Esophagus squamous epithelium (tissue), 4 donors: Measurements from ENCODE around the gene ZNF521.

ENCODE experiments used
- POLR2A ChIP-seq, 4 donors: fragments of 450-650 bp; IDR thresholded peaks; one replicate each; pipeline ENCODE4 v1.6.1; 2017; ENCODE audit warnings: antibody characterized with exemption in 4 of 4, mild to moderate bottlenecking in 4 of 4, moderate library complexity in 3 of 4
- TF ChIP-seq, protein P1 (sequence below), 6 experiments: fragments of 450-650 bp in 4 of 6; fragments of 200-600 bp in 2 of 6; sonication (generic) in 2 of 6; IDR thresholded peaks; one replicate each; pipeline ENCODE4 v1.5.1; 2016 to 2019; ENCODE audit warnings: antibody characterized with exemption in 6 of 6, mild to moderate bottlenecking in 4 of 6, moderate library complexity in 4 of 6

DNA sequence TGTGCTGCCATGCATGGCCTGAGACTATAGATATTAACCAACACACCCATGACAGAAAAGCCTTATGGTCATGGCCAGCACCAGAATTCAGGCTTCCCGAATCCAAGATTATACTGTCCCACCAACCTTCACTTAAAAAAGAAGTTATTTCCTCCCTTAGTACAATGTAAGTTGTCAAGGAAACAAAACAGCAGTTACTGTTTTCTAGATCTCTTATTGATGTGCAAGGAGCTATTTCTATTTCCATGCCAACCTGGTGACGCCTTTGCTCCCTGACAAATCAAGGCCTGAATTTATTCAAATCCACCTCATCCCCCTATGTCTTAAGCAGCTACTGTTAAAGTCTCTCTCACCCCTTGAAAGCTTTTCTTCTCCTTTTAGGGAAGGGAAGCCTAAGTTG is 249.3 kb downstream of the ZNF521 start:
- TF ChIP-seq, protein P1, sequence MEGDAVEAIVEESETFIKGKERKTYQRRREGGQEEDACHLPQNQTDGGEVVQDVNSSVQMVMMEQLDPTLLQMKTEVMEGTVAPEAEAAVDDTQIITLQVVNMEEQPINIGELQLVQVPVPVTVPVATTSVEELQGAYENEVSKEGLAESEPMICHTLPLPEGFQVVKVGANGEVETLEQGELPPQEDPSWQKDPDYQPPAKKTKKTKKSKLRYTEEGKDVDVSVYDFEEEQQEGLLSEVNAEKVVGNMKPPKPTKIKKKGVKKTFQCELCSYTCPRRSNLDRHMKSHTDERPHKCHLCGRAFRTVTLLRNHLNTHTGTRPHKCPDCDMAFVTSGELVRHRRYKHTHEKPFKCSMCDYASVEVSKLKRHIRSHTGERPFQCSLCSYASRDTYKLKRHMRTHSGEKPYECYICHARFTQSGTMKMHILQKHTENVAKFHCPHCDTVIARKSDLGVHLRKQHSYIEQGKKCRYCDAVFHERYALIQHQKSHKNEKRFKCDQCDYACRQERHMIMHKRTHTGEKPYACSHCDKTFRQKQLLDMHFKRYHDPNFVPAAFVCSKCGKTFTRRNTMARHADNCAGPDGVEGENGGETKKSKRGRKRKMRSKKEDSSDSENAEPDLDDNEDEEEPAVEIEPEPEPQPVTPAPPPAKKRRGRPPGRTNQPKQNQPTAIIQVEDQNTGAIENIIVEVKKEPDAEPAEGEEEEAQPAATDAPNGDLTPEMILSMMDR (IDR thresholded peaks at IDR 0.05), result no peak
- no peak for TF ChIP-seq POLR2A (IDR thresholded peaks at IDR 0.05)
